HCT116 (cell line): Measurements from ENCODE around the gene BZW2. TPM values are rescaled to one million over a fixed set of nuclear protein-coding genes. Genes with fewer than 3 reads are reported as not detected.

Source experiments
- ATAC-seq: fragments of 200-7000 bp; cut with Tn5 transposase; 2 replicates; pipeline ENCODE4 v1.9.1; 2020; ENCODE audit warnings: mild to moderate bottlenecking, moderate library complexity
- BruUV-seq: library from RNA; stranded (reverse); fragments of 400-500 nt; replicated peaks from 2 replicates; lab custom pipeline; 2021; lab: Mats Ljungman, UMichigan
- CTCF ChIA-PET: fragments of 300-600 bp; sonication (Branson Sonifier 250); formaldehyde crosslinking; loops from one replicate; lab custom pipeline; 2021; ENCODE audit warnings: antibody characterized with exemption; lab: Charles Lee
- POLR2A ChIA-PET: fragments of 300-600, 350-600 bp; sonication (Branson Sonifier 250); formaldehyde crosslinking; loops from one replicate; lab custom pipeline; 2021; ENCODE audit warnings: antibody characterized with exemption; lab: Charles Lee
- RAD21 ChIA-PET, 2 experiments: fragments of 300-600 bp; sonication (Branson Sonifier 250); formaldehyde crosslinking; loops; one replicate each; lab custom pipeline; 2023; ENCODE audit warnings: low total read pairs in 2 of 2; ENCODE audit not compliant: uncharacterized antibody in 2 of 2, unreplicated experiment in 2 of 2, low non-redundant PET in 1 of 2; lab: Charles Lee
- DNase-seq: peaks from one replicate; pipeline ENCODE4 v3.0.0-alpha.2; 2010; ENCODE audit warnings: low read depth, low spot score
- H2AFZ ChIP-seq: fragments of 200-600 bp; shearing (Covaris generic), sonication (generic); 2 replicates; pipeline ENCODE4 v1.6.1; 2017; ENCODE audit warnings: low read depth, mixed run types, mixed read lengths, antibody characterized with exemption, low read length; ENCODE audit not compliant: poor library complexity, severe bottlenecking
- H3K27ac ChIP-seq: 2 replicates; pipeline ENCODE4 v1.5.1; 2012; ENCODE audit warnings: low read depth, low read length
- H3K27me3 ChIP-seq: fragments of 200-600 bp; sonication (generic); 2 replicates; pipeline ENCODE4 v1.6.1; 2016; ENCODE audit warnings: mixed run types, low read length, mixed read lengths; ENCODE audit not compliant: insufficient read depth
- H3K36me3 ChIP-seq, 2 experiments: fragments of 200-500 bp in 1 of 2; fragments of 200-600 bp in 1 of 2; sonication (Bioruptor generic) in 1 of 2; sonication (generic) in 1 of 2; 2 replicates each; pipeline versions ENCODE4 v1.5.1 to v1.6.1; 2014 to 2016; ENCODE audit warnings: low read length in 2 of 2, inconsistent platforms in 1 of 2, mixed read lengths in 1 of 2, mixed run types in 1 of 2; ENCODE audit not compliant: insufficient read depth in 2 of 2, control insufficient read depth in 1 of 2
- H3K4me1 ChIP-seq, 2 experiments: fragments of 200-600 bp in 1 of 2; sonication (generic) in 1 of 2; 2 replicates each; pipeline versions ENCODE4 v1.5.1 to v1.6.1; 2012 to 2017; ENCODE audit warnings: low read length in 2 of 2, inconsistent platforms in 1 of 2, mild to moderate bottlenecking in 1 of 2, mixed read lengths in 1 of 2, mixed run types in 1 of 2, moderate library complexity in 1 of 2; ENCODE audit not compliant: insufficient read depth in 2 of 2, control insufficient read depth in 1 of 2
- H3K4me2 ChIP-seq: fragments of 200-600 bp; sonication (generic); 2 replicates; pipeline ENCODE4 v1.6.1; 2017; ENCODE audit warnings: mixed run types, low read length, mixed read lengths
- H3K4me3 ChIP-seq, 2 experiments: fragments of 200-600 bp in 1 of 2; sonication (generic) in 1 of 2; replicated peaks in 1 of 2; 2 replicates each; pipeline ENCODE4 v1.5.1; 2011 to 2016; ENCODE audit warnings: low read length in 2 of 2, control low read depth in 1 of 2, low read depth in 1 of 2, mild to moderate bottlenecking in 1 of 2, mixed read lengths in 1 of 2, mixed run types in 1 of 2
- H3K79me2 ChIP-seq: fragments of 200-600 bp; sonication (generic); 2 replicates; pipeline ENCODE4 v1.6.1; 2017; ENCODE audit warnings: mild to moderate bottlenecking, mixed run types, low read length, moderate library complexity, mixed read lengths; ENCODE audit not compliant: insufficient read depth
- H3K9ac ChIP-seq: fragments of 200-600 bp; sonication (generic); 2 replicates; pipeline ENCODE4 v1.6.1; 2016; ENCODE audit warnings: low read length, mixed read lengths
- H3K9me2 ChIP-seq: fragments of 200-600 bp; sonication (generic), shearing (Covaris generic); 2 replicates; pipeline ENCODE4 v1.6.1; 2017; ENCODE audit warnings: mixed run types, mild to moderate bottlenecking, moderate library complexity; ENCODE audit not compliant: insufficient read depth
- H3K9me3 ChIP-seq, 2 experiments: fragments of 200-500 bp in 1 of 2; fragments of 200-600 bp in 1 of 2; sonication (Bioruptor generic) in 1 of 2; sonication (generic) in 1 of 2; 2 replicates each; pipeline ENCODE4 v1.6.1; 2014 to 2017; ENCODE audit warnings: low read length in 2 of 2, mixed read lengths in 2 of 2, inconsistent platforms in 1 of 2, low read depth in 1 of 2, mild to moderate bottlenecking in 1 of 2, mixed run types in 1 of 2, moderate library complexity in 1 of 2; ENCODE audit not compliant: control insufficient read depth in 1 of 2, insufficient read depth in 1 of 2
- H4K20me1 ChIP-seq: fragments of 200-600 bp; sonication (generic), shearing (Covaris generic); 2 replicates; pipeline ENCODE4 v1.6.1; 2017; ENCODE audit warnings: mixed run types, mild to moderate bottlenecking, moderate library complexity; ENCODE audit not compliant: insufficient read depth
- CTCF ChIP-seq, 3 experiments: fragments of 200-600 bp in 1 of 3; sonication (generic) in 1 of 3; IDR thresholded peaks in 2 of 3; conservative IDR thresholded peaks in 1 of 3; 2 replicates each; pipeline ENCODE4 v1.5.1; 2012 to 2017; ENCODE audit warnings: low read depth in 2 of 3, low read length in 2 of 3, antibody characterized with exemption in 1 of 3, borderline replicate concordance in 1 of 3, control low read depth in 1 of 3, mild to moderate bottlenecking in 1 of 3, mixed read lengths in 1 of 3, mixed run types in 1 of 3, moderate library complexity in 1 of 3; ENCODE audit not compliant: insufficient read depth in 1 of 3
- EGR1 ChIP-seq: IDR thresholded peaks from 2 replicates; pipeline ENCODE4 v1.6.1; 2012; ENCODE audit warnings: low read depth
- ELF1 ChIP-seq: IDR thresholded peaks from 2 replicates; pipeline ENCODE4 v1.6.1; 2012; ENCODE audit warnings: low read depth, borderline replicate concordance
- EZH2 ChIP-seq: fragments of 200-600 bp; sonication (generic); IDR thresholded peaks from 2 replicates; pipeline ENCODE4 v1.6.1; 2017; ENCODE audit warnings: antibody characterized with exemption, mixed run types
- JUND ChIP-seq: IDR thresholded peaks from 2 replicates; pipeline ENCODE4 v1.6.1; 2012
- POLR2AphosphoS5 ChIP-seq: IDR thresholded peaks from 2 replicates; pipeline ENCODE4 v1.6.1; 2011; ENCODE audit warnings: mild to moderate bottlenecking, low read depth, low read length, moderate library complexity
- REST ChIP-seq: IDR thresholded peaks from 2 replicates; pipeline ENCODE4 v1.6.1; 2012; ENCODE audit warnings: low read depth
- SIN3A ChIP-seq: IDR thresholded peaks from 2 replicates; pipeline ENCODE4 v1.6.1; 2012; ENCODE audit warnings: low read depth
- SP1 ChIP-seq: IDR thresholded peaks from 2 replicates; pipeline ENCODE4 v1.6.1; 2012; ENCODE audit warnings: low read depth
- SRF ChIP-seq: IDR thresholded peaks from 2 replicates; pipeline ENCODE4 v1.6.1; 2012; ENCODE audit warnings: low read depth
- TCF7L2 ChIP-seq: IDR thresholded peaks from 2 replicates; pipeline ENCODE4 v1.7.0; 2011; ENCODE audit warnings: borderline replicate concordance, inconsistent platforms; ENCODE audit not compliant: insufficient read depth, insufficient read length; ENCODE audit errors: extremely low read depth
- ZFX ChIP-seq: fragments of 450-650 bp; IDR thresholded peaks from 2 replicates; pipeline ENCODE4 v1.6.1; 2017
- intact Hi-C: fragments of 100-400 bp; cut with micrococcal nuclease; formaldehyde crosslinking; loops from 2 replicates; pipeline ENCODE4 v1.10.0; 2022
- total RNA-seq: library from RNA; stranded (reverse); gene quantifications from one replicate; pipeline ENCODE4 v1.2.1, GENCODE V29; 2021; ENCODE audit not compliant: unreplicated experiment

BZW2 gene
- total RNA-seq, 1 experiment from 2014 or later = 119 TPM

GRCh38 chr7:16652888-16653287, 6.9 kb downstream of the BZW2 start:
- no TSS peak for BruUV-seq
- CTCF ChIA-PET = no interaction called here
- Histone ChIP-seq H3K9ac (no peak overlapping the region), H2AFZ (no peak overlapping the region), H3K4me3 (no peak overlapping the region), H4K20me1 (peaks cover 6% of the 10 kb centered on the region; the same call in 1 of the 2 replicates), H3K27me3 (no peaks in the 10 kb centered on the region), H3K4me1 (peaks cover 24 to 26% of the 10 kb centered on the region in 2 experiments; a peak in 3 of 4 replicates), H3K9me3 (no peaks in the 10 kb centered on the region), H3K9me2 (no peaks in the 10 kb centered on the region), H3K27ac (peak overlapping the region; percentile 12; the same call in 1 of the 2 replicates), H3K79me2 (peaks cover 100% of the 10 kb centered on the region), H3K36me3 (0 out of 4 replicates have a peak, but pooled peaks cover 0 to 4% of the 10 kb centered on the region in 2 experiments), H3K4me2 (no peak overlapping the region)
- intact Hi-C loops = no loop called here
- ATAC-seq (no peak), DNase-seq (no peak)
- TF ChIP-seq JUND (no peak), SP1 (0 out of 2 replicates have a peak, but pooled peaks have one; percentile 18)
- POLR2A ChIA-PET = no interaction called here
- RAD21 ChIA-PET = no interaction called here

GRCh38 chr7:16655394-16655793, 9.4 kb downstream of the BZW2 start:
- no TSS peak for BruUV-seq
- Histone ChIP-seq H3K4me3 (no peak overlapping the region), H3K27ac (no peak overlapping the region), H2AFZ (no peak overlapping the region), H3K27me3 (no peaks in the 10 kb centered on the region), H3K4me2 (no peak overlapping the region), H3K4me1 (peaks cover 24 to 27% of the 10 kb centered on the region in 2 experiments), H3K9me3 (no peaks in the 10 kb centered on the region), H4K20me1 (peaks cover 6% of the 10 kb centered on the region; the same call in 1 of the 2 replicates), H3K9me2 (no peaks in the 10 kb centered on the region), H3K9ac (no peak overlapping the region), H3K36me3 (no peaks in the 10 kb centered on the region), H3K79me2 (peaks cover 98% of the 10 kb centered on the region)
- RAD21 ChIA-PET = no interaction called here
- POLR2A ChIA-PET = no interaction called here
- CTCF ChIA-PET = no interaction called here
- intact Hi-C loops = no loop called here
- no peak for DNase-seq
- no peak for ATAC-seq
- TF ChIP-seq ZFX (no peak), SIN3A (no peak), TCF7L2 (no peak), REST (no peak), POLR2AphosphoS5 (no peak), ELF1 (no peak), CTCF (IDR thresholded peaks at IDR 0.05 in 2 of 3, conservative IDR thresholded peaks at IDR 0.05 in 1 of 3; ENCODE audit: borderline replicate concordance in 1 of 3, insufficient read depth in 1 of 3, low read depth in 2 of 3, low read length in 2 of 3) (no peak), EGR1 (no peak), SRF (no peak), SP1 (no peak), EZH2 (no peak)
- TF ChIP-seq, all 23 proteins: peak for 0
